Hematopoietic multipotent progenitor cell treated with erythropoietin and hydrocortisone succinate and interleukin-3 and kit ligand, for 15 days (in vitro differentiated cells): ENCODE measurements around the gene TMEM258.

Source experiments
- DNase-seq: peaks from one replicate; pipeline ENCODE4 v3.0.0-alpha.2; 2015; ENCODE audit warnings: low spot score

TMEM258 gene

GRCh38 chr11:61775606-61776554, 16.5 kb downstream of the TMEM258 start:
- DNase-seq: no peak

- DNase-seq: no peak
Observed at GRCh38 chr11:61775106-61775505, 17.3 kb downstream of the TMEM258 start.

DNA sequence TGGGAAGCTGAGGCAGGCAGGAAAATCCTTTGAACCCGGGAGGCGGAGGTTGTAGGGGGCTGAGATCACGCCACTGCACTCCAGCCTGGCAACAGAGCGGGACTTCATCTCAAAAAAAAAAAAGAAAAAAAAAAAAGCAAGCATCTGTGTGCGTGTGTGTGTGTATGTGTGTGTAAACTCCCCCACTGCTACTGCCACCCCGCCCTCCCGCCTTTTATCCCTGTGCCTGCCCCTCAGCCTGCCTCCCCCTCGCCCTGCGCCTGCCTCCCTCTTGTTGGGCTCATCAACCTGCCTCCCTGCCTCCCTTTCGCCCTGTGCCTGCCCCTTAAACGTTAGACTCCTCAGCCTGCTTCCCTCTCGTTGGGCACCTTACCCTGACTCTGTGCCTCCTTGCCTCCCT, 18.0 kb downstream of the TMEM258 start:
- DNase-seq: no peak

DNA sequence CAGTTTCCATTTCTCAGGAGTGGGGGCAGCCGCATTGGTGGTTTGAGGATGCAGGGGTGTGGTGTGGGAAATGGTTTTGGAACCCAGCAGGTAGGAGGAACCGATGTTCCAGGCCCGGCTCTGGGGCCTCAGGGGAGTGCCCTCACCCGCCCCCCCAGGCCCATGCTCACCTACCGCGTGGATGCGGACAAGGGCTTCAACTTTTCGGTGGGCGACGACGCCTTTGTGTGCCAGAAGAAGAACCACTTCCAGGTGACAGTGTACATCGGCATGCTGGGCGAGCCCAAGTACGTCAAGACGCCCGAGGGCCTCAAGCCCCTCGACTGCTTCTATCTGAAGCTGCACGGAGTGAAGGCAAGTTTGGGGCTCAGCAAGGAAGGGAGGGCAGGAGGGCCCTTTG, 18.6 kb downstream of the TMEM258 start:
- DNase-seq: no peak

DNA sequence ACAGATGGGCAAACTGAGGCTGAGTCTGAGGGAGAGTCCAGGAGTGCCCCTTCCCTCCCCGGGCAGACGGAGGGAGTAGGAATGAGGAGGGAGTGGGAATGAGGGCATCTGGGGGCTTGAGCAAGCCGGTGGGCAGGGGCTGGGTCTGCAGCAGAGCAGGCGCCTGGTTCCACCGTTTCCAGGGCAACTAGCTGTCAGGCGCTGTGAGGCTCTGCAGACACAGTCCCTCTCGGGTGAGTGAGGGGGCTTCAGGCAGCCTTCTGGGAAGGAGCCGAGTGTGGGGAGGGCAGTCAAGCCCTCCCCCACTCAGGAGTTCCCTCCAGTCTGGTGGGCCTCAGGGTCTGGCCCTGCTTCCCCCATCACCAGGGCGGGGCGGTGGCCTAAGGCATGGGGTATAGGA, 19.0 kb downstream of the TMEM258 start:
- no peak for DNase-seq

DNA sequence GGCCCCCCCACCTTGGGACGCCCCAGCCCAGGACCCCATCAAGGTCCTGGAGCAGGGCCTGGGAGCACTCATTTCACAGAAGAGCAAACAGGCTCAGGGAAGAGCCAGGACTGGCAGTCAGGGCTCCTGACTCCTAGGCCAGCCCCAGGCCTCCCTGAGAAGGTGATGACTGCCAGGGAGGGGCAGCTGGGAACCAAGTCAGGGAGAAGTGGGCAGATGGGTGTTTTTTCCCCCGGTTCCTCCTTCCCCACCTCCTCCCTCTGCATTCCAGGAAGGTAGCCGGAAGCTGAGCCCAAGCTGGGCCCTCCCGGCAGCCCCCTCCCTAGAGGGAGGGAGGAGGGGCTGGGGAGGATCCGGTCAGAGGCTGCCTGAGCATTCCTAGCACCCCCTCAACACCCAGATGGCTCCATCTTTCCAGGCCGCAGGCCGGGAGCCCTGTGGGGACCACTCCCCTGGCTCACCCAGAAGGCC, 20.4 kb downstream of the TMEM258 start:
- no peak for DNase-seq

DNA sequence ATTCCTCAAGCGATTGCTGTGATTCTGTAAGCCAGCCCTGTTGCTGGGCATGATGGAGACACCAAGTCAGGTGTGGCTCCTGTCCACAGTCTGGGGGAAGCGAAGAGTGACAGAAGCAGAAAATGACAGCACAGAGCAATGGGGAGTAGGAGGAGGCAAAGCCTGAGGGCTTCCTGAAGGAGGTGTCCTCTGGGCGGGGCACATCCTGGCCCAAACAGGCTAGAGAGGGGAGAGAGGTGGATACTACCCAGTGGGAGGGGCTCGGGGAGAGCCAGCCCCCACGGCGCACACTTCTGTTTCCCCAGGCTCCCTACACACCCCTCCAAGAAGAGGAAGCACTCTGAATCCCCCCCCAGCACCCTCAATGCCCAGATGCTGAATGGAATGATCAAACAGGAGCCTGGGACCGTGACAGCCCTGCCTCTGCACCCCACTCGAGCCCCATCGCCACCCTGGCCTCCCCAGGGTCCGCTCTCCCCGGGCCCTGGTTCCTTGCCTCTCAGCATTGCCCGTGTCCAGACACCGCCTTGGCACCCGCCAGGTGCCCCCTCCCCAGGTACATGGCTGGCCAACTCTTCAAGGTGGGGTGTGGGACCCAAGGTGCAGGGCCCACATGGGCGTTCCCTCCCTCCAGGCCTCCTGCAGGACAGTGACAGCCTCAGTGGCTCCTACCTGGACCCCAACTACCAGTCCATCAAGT, 21.1 kb downstream of the TMEM258 start:
- DNase-seq: no peak

DNA sequence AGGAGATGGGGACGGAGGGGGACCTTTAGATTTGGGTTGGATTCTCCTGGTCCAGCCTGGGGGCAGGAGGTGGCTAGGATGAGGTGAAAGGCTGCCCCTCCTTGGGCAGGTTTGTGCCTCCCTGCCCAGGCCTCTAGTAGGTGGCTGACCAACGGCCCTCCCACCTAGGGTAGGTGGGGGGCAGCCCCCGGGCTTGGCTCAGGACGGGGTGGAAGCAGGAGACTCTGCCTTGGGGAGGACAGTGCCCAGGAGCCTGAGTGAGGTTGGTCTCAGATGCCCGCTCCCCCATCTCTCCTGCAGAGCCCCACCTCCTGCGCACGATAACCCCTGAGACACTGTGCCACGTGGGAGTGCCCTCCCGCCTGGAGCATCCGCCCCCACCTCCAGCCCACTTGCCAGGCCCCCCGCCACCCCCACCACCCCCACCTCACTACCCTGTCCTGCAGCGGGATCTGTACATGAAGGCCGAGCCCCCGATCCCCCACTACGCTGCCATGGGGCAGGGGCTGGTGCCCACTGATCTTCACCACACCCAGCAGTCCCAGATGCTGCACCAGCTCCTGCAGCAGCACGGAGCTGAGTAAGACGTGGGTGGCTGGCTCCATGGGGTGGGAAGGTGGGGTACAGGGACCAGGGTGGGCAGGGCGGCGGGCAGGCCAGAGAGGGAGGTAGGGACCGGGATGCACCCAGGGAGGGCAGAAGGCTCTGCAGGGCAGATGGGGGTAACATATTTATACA, 22.3 kb downstream of the TMEM258 start:
- DNase-seq: no peak

DNA sequence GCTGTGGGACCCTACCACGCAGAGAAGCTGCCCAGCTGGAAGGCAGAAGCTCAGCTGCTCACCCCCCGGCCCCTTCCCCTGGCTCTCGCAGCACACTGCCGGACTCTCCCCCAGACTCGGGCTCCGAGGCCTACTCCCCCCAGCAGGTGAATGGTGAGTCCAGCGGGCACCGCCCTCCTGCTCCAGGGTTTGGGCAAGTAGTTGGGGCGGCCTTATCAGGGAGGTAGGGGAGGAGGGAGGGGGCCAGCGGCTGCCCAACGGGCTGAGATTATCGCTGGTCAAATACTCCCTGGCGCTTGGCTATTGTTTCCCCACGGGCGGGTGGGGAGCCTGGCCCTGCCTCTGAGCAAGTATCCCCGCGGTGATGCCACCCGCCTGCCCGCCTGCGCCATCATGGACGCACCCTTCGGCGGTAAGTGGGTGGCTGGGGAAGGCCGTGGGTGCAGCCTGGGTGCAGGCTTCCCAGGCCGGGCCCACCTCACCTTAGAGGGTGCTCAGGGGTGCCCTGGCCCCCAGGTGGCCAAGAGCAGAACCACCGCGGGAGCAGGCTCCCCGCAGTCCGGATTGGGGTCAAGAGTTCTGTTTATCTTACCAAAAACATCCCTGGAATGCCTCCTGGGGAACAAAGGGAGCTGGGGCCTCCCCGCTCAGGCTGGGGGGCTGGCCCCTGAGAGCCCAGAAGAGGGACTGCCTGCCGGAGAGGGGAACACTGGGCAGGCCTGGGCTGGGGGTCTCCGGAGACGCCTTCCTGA, 23.1 kb downstream of the TMEM258 start:
- no peak for DNase-seq

DNA sequence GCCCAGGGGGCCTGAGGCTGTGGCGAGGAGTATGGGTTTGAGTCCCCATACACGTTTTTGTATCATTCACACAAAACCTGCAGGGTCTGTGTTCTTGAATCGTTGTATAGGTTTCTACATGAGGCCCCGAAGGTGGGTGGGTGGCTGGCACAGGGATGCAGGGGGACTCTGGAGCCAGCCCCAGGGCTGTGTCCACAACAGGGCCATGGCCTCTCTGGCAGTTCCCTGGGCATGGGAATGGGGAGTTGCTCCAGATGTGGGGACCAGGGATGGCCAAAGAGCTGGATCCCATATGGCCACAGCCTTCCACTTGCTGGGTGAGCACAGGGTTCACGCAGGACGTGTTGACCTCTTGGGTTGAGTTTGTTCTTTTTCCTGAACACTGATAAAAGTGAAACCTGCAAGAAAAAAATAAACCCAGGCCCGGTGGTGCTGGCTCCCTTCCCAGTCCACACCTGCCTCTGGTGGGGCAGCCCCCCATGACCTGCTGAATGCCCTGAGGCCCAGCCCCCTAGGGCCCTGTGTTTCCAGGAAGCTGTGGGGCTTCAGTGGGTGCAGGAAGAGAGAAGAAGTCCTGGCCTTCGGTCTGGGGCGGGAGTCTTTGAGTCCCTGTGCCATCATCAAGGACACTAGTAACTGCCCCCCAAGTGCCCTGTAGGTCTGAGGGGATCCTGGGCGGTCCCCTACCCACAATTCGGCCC, 23.9 kb downstream of the TMEM258 start:
- no peak for DNase-seq

GRCh38 chr11:61766353-61766841, 26.0 kb downstream of the TMEM258 start:
- no peak for DNase-seq

- no peak for DNase-seq
Observed at GRCh38 chr11:61765550-61766253, 26.7 kb downstream of the TMEM258 start.

DNA sequence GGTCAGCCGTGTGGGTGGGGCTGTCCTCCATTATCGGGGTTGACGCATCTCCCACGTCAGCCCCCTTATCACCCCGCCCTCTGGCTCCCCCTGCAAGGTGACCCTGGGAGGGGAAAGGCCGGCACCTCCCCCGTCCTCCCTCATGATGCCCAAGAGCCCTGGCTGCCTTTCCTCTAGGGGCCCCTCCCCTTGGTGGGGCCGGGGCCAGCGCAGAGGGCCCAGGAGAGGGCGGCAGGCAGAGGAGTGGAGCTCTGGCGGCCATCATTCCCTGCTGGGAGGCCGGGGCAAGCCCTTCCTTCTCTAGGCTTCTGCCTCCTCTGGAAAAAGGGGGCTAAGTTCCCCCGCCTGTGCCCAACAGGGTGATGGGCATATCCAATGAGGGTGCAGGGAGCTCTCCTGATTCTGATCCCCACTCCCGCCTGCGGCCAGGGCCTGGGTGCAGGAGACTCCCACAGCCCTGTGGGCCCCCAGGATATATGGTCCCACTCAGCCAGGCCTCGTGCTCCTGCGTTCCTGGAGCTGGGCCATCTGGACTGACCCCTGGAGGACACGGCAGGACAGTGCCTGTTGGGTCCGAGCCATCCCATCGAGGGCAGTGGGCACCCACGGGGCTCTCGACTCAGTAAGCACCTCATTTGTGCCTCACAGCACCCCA, 27.7 kb downstream of the TMEM258 start:
- DNase-seq: no peak

- no peak for DNase-seq
Observed at GRCh38 chr11:61763930-61764605, 28.3 kb downstream of the TMEM258 start.

DNA sequence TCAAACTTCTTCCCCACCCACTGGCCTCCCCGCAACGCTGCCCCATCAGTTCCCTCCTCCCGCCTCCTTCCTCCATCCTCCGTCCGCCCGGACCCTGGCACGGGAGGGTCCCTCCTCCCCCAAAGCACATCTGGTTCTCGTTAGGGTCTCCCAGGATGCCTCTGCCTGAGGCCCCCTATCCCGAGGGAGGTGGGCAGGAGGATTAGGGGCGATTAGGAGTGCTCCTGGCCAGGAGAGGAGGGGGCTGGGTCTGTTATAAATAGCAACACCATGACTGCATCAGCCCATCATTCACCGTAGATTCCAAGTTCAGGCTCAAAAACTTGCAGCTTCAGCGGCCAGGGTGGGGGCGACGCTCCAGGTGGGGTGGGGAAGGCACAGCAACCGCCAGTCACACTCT, 29.6 kb downstream of the TMEM258 start:
- no peak for DNase-seq

DNA sequence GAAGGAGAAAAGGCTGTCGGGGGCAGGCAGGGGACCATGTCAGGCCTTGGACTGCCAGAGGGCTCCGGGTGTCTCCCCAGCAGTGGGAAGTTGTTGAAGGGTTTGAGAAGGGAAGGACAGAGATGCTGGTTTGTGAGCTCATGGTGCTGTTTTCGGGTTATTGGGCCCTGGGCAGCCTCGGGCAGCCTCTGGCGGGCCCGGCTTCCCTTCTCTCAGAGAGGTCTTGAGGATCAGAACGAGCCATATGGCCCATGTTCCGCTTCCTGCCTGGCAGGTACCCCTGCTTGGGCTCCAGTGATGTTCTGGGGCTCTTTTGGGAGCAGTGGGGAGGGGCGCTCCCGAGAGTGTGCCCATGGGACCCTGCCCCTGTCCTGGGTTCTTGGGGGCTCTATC, 30.2 kb downstream of the TMEM258 start:
- no peak for DNase-seq

- DNase-seq: no peak
Observed at GRCh38 chr11:61761440-61762222, 30.8 kb downstream of the TMEM258 start.

GRCh38 chr11:61760946-61761345, 31.5 kb downstream of the TMEM258 start:
- DNase-seq: no peak
